SK-N-DZ (cell line): Measurements from ENCODE around the gene IGSF3. TPM values are rescaled to one million over a fixed set of nuclear protein-coding genes. Genes with fewer than 3 reads are reported as not detected.
A peak's percentile ranks its signal among the peaks of the same experiment; 100 is the strongest.

ENCODE experiments used
- DNase-seq: peaks from one replicate; pipeline ENCODE4 v3.0.0-alpha.2; 2015; ENCODE audit warnings: low spot score
- polyA plus RNA-seq, 2 experiments: library from polyadenylated mRNA; depleted of rRNA; stranded (reverse); fragments of >200 nt; gene quantifications; 2 replicates each; pipeline ENCODE4 v1.2.3, GENCODE V29; 2014

Gene IGSF3
- polyA plus RNA-seq (2014; cell fraction: cytosol; rRNA removed) = 40.4 and 43.8 TPM in 2 replicates
- 32.5 and 37.6 TPM in 2 replicates for polyA plus RNA-seq (2014; cell fraction: nucleus; rRNA removed)

DNA sequence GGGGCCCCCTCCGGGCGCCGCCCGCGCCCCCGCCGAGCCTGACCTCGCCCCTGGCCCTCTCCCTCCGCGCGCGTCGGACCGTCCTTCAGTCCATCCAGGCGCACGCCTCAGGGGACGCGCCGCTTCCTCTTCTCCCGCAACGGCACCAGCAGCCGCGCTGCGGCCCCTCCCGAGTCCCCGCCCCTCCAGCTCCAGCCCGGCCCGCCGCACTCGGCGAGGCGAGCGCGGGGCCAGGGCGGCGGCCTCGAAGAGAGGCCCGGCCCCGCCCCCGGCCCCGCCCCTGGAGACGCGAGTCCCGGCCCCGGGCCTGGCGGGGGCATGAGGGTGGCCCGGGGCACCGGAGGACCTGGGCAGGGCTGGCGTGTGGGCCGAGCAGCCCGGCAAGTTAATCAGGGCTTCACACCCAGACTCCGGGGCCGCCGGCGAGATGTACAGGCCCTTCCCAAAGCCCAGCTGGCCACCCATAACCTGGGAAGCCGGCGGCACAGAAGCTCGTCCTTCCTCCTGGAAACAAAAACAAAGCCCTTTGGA, at the start of gene IGSF3:
Gene IGSF3 (minus strand): TSS at position 159 of the 531 bp plus-strand sequence. CDS start 1,407 bp downstream, outside the sequence.
- DNase-seq = peak; percentile 71

GRCh38 chr1:116717318-116717717, 49.8 kb upstream of the IGSF3 start:
- DNase-seq = no peak

- DNase-seq = no peak
Measured at GRCh38 chr1:116716391-116716790, 48.9 kb upstream of the IGSF3 start.

- no peak for DNase-seq
Measured at GRCh38 chr1:116713474-116713873, 45.9 kb upstream of the IGSF3 start.

DNA sequence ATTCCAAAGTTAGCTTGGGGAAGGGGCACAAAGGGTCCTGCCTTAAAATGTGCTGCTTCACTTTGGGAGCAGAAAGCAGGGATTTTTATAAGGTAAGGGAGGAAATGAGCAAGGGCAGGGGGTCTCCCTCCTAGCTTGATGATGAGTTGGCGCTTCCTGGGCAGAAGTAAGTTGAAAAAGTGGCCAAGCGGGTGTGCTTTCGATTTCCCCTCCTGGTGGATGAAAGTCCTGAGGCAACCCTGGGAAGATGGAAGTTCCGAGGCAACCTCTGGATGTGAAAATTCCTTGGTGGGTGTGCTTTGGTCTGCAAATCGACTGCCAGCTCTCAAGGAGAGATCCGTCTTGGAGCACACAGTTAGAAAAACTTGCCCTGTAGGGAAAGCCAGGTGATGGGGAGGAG, 45.0 kb upstream of the IGSF3 start:
- DNase-seq = no peak

DNA sequence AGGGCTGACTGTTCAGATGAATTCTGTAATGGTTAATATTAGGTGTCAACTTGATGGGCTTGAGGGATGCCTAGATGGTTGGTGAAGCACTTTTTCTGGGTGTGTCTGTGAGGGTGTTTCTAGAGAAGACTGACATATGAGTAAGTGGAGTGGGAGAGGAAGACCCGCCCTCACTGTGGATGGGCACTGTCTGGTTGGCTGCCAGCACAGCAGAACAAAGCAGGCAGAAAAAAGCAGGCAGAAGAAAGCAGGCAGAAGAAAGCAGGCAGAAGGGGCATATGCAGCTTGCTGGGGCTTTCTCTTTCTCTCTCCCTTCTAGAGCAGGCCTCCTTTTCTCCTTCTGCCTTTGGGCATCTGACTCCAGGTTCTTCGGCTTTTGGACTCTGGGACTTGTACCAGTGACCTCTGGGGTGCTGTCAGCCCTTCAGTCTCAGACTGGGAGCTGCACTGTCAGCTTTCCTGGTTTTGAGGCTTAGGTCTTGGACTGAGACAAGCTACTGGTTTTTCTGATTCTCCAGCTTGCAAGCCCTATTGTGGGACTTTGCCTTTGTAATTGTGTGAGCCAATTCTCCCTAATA, 43.8 kb upstream of the IGSF3 start:
- peak; percentile 17 for DNase-seq

GRCh38 chr1:116710420-116711262, 43.1 kb upstream of the IGSF3 start:
- DNase-seq = no peak

DNA sequence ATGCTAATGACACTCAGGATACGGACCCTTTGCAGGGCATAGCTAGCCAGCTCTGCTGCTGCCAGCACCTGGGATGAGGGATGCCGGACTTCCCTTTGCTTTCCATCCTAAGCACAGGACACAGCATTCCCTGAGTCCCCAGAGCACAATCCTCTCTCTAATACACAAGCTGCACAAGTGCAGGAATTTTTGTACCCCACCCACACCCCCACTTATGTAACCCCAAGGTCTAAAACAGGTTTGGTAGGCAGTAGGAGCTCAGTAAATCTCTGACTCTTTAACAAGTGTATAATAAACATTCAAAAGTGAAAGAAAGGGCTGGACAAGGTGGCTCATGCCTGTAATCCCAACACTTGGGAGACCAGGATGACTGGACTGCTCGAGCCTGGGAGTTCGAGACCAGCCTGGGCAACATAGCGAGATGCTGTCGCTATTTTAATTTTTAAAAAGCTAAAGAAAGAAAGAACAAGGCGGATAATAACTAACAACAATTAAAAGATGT, 42.2 kb upstream of the IGSF3 start:
- no peak for DNase-seq

DNA sequence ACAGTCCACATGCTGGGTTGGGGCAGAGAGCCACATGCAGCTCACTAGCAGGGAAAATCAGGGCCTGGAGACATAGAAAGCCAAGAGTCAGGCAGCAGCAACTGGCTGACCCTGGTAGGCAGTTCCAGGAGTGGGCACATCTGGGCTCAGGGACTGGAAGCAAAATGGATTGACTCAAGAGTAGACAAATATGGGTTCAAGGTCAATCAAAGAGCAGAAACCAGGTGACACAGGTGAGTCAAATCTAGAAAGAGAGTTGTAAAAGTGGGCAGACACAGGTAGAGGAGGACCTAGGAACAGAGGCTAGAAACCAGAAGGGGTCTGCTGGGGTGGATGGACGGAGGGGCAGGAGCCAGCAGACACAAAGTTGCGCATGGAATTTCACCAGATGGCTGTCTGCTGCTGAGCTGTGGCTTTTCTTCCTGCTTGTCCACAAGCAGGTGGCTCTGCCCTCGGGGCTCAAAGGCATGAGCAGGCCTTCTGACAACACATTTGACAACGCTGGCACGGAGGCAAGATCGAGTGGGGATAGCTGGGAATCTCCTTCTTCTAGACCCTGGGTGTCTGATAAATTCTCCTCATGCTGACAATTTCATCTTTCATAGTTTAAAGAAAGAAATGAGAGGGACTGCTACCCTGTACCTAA, 40.8 kb upstream of the IGSF3 start:
- DNase-seq = peak; percentile 44

- no peak for DNase-seq
Measured at GRCh38 chr1:116706841-116707240, 39.3 kb upstream of the IGSF3 start.

GRCh38 chr1:116706123-116706522, 38.6 kb upstream of the IGSF3 start:
- DNase-seq = peak; percentile 23

- no peak for DNase-seq
Measured at GRCh38 chr1:116704278-116704677, 36.7 kb upstream of the IGSF3 start.

GRCh38 chr1:116699605-116700004, 32.1 kb upstream of the IGSF3 start:
- DNase-seq = peak; percentile 18

DNA sequence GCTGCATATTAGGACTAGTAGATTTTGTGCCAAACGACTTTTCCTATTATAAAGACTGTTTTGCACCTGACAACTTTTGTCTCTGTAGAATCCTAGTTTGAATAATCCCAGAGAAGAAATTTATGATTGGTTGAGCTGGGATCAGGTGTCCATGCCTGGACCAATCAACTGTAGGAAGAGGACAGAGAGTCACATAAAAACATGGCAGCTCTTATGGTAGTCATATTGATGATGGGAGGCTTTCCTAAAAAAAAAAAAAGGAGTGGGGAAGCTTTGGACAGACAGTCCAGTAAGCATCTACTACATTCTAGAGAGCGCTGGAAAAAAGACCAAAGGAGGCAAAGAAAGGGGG, 30.7 kb upstream of the IGSF3 start:
- DNase-seq = no peak

- DNase-seq = no peak
Measured at GRCh38 chr1:116697548-116698243, 30.2 kb upstream of the IGSF3 start.

DNA sequence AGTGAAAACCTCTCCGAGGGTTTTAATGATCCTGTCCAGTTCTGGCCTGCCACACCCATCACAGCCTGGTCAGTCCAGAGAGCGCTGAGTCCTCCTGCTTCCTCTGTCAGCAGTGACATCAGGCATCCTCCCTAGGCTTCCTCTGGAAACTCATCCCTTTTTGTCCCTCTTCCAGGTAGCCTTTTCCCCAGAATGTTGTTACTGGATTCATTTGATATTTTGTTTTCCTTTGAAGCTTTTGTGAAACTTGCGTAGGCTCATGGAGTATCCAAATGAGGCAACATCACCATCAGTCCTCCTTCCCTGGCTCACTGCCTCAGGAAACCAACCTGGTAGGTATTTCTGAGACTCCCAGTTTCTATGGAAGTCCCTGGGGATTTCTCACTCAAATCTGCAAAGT, 27.0 kb upstream of the IGSF3 start:
- no peak for DNase-seq

DNA sequence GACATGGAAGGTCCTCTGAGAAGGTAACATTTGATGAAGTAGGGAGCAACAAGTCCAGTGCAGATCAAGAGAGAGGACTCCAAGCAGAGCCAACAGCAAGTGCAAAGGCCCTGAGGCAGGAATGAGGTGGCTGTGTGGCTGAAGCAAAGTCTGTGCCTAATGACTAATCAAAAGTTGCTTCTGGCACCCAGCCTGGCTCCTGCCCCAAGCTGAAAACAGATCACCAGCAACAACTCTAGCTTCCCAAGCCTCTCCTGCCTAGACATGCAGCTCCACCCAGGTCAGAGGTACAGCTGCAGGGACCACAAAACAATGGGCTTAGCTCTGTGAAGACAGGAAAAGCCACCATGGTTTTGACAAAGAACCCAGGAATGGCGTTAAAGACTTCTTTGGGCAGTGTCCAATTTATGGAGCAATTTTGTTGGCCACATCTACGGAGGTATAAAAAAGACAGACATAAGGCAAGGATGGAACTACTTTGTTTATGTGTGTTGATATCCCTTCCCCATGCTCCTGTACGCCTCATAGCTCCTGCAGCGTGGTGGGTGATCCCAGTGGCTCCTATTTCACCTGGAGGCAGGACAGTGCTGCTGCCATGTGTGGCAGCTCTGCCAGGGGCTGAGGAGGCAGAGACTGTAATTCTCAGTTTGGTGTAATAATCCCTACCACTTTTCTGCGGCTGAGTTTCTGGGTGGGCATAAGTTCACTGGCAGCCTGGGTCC, 26.4 kb upstream of the IGSF3 start:
- DNase-seq = no peak

GRCh38 chr1:116692879-116693278, 25.3 kb upstream of the IGSF3 start:
- DNase-seq = no peak

DNA sequence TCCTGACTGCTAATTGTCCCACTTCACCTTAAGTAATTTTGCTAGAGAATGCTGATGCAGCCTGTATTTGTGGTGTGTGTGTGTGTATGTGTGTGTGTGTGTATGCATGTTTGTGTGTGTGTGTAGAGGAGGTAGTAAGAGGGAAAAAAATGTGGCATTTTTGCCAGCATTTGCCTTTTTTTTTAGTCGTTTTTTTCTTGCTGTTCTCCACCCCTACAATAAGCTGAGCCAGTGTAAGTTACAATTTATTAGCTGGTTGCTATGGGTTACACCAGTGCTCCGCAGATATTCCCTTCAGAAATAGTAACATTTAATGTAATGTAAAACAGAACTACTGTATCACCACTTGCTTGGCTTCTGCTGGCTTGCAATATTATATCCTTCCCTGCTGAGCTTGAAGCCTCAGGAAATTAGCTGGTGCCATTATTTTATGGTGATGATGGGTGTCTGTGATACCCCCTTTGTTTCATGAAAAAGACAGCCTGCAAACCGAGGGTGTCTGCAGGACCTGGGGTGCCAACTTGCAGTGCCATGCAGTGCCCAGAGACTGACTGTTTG, 23.4 kb upstream of the IGSF3 start:
- DNase-seq = no peak

DNA sequence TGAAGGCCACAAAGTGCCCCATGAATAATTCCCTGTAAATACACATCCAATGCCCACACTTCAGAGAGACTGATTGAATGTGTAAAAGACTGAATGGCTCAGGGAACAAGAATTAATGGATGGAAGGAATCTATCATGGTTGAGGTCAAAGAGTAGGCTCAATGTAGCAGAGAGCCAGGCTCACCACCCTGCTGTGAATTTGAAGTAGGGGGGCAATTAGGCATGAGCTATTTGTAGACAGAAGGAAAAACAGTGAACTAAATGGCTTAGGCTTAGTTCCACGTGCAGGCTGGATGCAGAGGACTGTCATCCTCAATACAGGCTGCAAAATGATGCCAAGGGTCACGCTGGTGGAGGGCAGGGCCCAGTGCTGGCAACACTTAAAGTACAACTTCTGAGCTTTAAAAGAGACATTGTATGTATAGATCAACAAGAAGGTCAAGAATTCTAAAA, 22.9 kb upstream of the IGSF3 start:
- DNase-seq = no peak
